Pancreas (tissue), 10 donors: ENCODE data around the gene ALDH4A1. TPM values are rescaled to one million over a fixed set of nuclear protein-coding genes. Genes with fewer than 3 reads are reported as not detected.
"Not testable (repeated sequence)": the region's sequence is repeated elsewhere in the genome, so short reads cannot be mapped to it uniquely, and the experiment has no call there.

Experiments
- ATAC-seq, 4 donors: fragments of 200-7000 bp; cut with Tn5 transposase; one replicate each; pipeline versions ENCODE4 v1.8.0 to v1.9.1; 2020; ENCODE audit warnings: mild to moderate bottlenecking in 4 of 4, moderate library complexity in 4 of 4
- DNase-seq, 6 donors: peaks; one replicate each; pipeline ENCODE4 v3.0.0-alpha.2; 2020
- FAIRE-seq: peaks from 2 replicates; lab custom pipeline; 2012; peaks lifted over from hg19 to GRCh38; lab: Jason Lieb, UNC
- H3K27ac ChIP-seq, 4 donors: fragments of 200-600 bp; sonication (generic); 1 replicate in 3 of 4; 2 replicates in 1 of 4; pipeline versions ENCODE4 v1.5.0 to v1.8.0; 2020
- H3K27me3 ChIP-seq, 4 donors: fragments of 200-600 bp; one replicate each; pipeline ENCODE4 v1.8.0; 2021
- H3K36me3 ChIP-seq, 3 donors: fragments of 200-600 bp; sonication (generic) in 1 of 3; one replicate each; pipeline versions ENCODE4 v1.5.0 to v1.8.0; 2020 to 2021
- H3K4me1 ChIP-seq, 3 donors: fragments of 200-600 bp; one replicate each; pipeline ENCODE4 v1.8.0; 2021
- H3K4me3 ChIP-seq, 4 donors: fragments of 200-600 bp; sonication (generic) in 2 of 4; one replicate each; pipeline versions ENCODE4 v1.5.0 to v1.8.0; 2020 to 2021
- H3K9me3 ChIP-seq, 4 donors: fragments of 200-600 bp; one replicate each; pipeline ENCODE4 v1.8.0; 2021
- WGBS, 2 donors: extraction: QIAGEN DNeasy Blood & Tissue Kit; methylation state at CpG; one replicate each; pipeline ENCODE4 v1.1.7; 2013; 5-methylcytosine and 5-hydroxymethylcytosine counted together
- intact Hi-C, 3 donors: fragments of 100-400 bp; cut with DNase I; formaldehyde crosslinking; loops; one replicate each; pipeline versions ENCODE4 v1.11.1 to v1.14.2; 2022
- polyA plus RNA-seq, 2 donors: library from polyadenylated mRNA; stranded (reverse); fragments of 200-250 nt; gene quantifications; one replicate each; pipeline ENCODE4 v1.2.3, GENCODE V29; 2013
- total RNA-seq, 6 donors: library from RNA; stranded (reverse); fragmentation: NEBNext Ultra II Directional in 4 of 6; extraction: Animal tissue kit (Norgen Biotek cat#: 25700) in 4 of 6; gene quantifications; one replicate each; pipeline versions ENCODE4 v1.2.1 to v1.2.4, GENCODE V29; 2021 to 2023
- TF ChIP-seq, protein P1 (sequence below), 4 donors: fragments of 200-600 bp; sonication (generic) in 3 of 4; IDR thresholded peaks; one replicate each; pipeline versions ENCODE4 v1.5.0 to v1.8.0; 2021; ENCODE audit warnings: antibody characterized with exemption in 4 of 4
- donor health status: healthy with polysubstance abuse.
- donor health status: DM: no; HTN: no; CAD: no; lungs with moderate emphysema.
- donor health status: DM: no; HTN: no; CAD: no.
- donor health status: control.
- donor health status: control.
- donor health status: Bipolar disorder and iron deficiency.
- donor health status: DM: yes; HTN: yes; CAD: no.
- donor health status: DM: no; HTN: no; CAD: no.
- donor health status: DM: no; HTN: no; CAD: no.
- donor health status: DM: yes; HTN: yes; CAD: no.

The ALDH4A1 gene
- total and polyA plus RNA-seq, 8 donors = 1.4 to 7.6 (median 4.4) TPM

DNA sequence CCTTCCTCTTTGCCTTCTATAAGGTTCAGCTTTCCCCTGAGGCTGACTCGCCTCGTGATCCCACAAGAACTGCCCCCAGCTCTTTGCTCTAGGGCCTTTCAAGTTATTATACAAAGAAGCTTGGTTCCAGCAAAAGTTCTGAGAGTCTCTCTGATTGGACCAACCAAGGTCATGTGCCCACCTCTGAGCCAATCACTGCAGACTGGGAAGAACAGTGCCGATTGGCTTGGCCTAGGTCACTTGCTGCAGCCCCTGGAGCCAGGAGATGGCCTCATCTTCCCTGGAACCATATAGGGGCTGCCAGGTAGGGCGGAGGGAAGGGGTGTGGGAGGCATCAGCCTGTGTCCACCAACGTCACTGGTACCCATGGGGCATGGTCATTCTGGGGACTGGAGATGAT lies 65.7 kb downstream of the ALDH4A1 start:
- FAIRE-seq (no peak), ATAC-seq (no peak), DNase-seq (no peak)
- intact Hi-C loops = no loop called here
- Histone ChIP-seq H3K27me3 (no peaks in the 10 kb centered on the region), H3K4me1 (no peaks in the 10 kb centered on the region), H3K27ac (no peak overlapping the region), H3K36me3 (no peaks in the 10 kb centered on the region), H3K9me3 (no peaks in the 10 kb centered on the region), H3K4me3 (no peak overlapping the region)
- TF ChIP-seq, protein P1, sequence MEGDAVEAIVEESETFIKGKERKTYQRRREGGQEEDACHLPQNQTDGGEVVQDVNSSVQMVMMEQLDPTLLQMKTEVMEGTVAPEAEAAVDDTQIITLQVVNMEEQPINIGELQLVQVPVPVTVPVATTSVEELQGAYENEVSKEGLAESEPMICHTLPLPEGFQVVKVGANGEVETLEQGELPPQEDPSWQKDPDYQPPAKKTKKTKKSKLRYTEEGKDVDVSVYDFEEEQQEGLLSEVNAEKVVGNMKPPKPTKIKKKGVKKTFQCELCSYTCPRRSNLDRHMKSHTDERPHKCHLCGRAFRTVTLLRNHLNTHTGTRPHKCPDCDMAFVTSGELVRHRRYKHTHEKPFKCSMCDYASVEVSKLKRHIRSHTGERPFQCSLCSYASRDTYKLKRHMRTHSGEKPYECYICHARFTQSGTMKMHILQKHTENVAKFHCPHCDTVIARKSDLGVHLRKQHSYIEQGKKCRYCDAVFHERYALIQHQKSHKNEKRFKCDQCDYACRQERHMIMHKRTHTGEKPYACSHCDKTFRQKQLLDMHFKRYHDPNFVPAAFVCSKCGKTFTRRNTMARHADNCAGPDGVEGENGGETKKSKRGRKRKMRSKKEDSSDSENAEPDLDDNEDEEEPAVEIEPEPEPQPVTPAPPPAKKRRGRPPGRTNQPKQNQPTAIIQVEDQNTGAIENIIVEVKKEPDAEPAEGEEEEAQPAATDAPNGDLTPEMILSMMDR (IDR thresholded peaks at IDR 0.05) = no peak
- 53 to 64% methylated on average over 5 of the region's 5 CpGs for WGBS, 2 donors

DNA sequence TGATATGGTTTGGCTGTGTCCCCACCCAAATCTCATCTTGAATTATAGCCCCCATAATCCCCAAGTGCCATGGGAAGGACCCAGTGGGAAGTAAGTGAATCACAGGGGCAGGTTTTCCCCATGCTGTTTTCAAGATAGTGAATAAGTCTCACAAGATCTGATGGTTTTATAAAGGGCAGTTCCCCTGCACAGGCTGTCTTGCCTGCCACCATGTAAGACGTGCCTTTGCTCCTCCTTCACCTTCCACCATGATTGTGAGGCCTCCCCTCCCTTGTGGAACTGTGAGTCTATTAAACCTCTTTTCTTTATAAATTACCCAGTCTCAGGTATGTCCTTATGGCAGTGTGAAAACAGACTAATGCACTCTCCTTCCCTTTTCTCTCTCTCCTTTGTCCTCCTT lies 70.0 kb downstream of the ALDH4A1 start:
- H3K27me3 ChIP-seq, H3K4me3 ChIP-seq, ATAC-seq, H3K27ac ChIP-seq, DNase-seq, H3K9me3 ChIP-seq, FAIRE-seq, intact Hi-C loops, H3K4me1 ChIP-seq, H3K36me3 ChIP-seq: not testable (repeated sequence)
- 19 to 24% methylated on average over 1 of the region's 1 CpG for WGBS, 2 donors

DNA sequence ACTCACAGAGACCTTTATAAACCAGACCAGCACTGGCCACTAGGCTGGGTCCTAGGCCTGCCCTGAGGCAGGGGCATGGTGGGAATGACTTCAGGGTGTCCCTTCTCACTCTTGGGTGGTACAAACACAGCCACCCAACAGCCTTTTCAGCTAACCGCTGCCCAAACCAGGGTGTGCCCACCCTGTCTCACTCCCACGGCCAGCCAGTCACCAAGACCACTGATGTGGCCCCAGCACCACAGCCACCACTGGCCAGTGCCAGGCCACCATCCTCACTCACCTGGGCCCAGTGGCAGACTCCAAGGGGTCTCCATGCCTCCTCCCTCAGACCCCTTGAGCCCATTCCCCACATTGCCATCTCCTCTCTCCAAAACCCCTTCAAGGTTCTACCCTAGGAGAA lies 70.7 kb downstream of the ALDH4A1 start:
- Histone ChIP-seq H3K27me3 (no peaks in the 10 kb centered on the region), H3K27ac (no peak overlapping the region), H3K9me3 (no peaks in the 10 kb centered on the region), H3K4me3 (no peak overlapping the region), H3K36me3 (no peaks in the 10 kb centered on the region), H3K4me1 (no peaks in the 10 kb centered on the region)
- TF ChIP-seq, protein P1 (IDR thresholded peaks at IDR 0.05) = no peak
- intact Hi-C loops = no loop called here
- WGBS, 2 donors = 75 to 92% methylated on average over 2 of the region's 2 CpGs
- no peak for FAIRE-seq
- no peak for DNase-seq
- ATAC-seq = no peak

DNA sequence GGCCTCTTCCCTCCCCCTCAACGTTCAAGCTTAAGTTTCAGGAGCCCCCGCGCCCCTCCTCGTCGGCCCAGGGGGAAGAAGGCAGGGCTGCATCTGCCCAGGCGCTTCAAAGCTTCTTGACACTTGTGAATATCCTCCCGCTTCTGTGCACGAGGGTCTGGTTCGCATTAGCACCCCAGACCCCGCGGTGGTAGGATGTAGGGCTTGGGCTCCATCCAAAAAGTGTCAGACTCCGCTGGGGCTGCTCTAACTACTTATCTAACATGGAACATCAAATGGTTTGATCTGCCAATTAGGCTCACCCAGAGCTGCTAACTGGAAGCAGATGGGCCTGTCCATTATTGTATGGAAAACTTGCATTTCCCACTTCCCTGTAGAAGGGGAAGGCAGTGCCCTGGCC lies 71.8 kb downstream of the ALDH4A1 start:
- ATAC-seq (no peak), DNase-seq (no peak), FAIRE-seq (no peak)
- WGBS, 2 donors = 44 to 59% methylated on average over 12 of the region's 12 CpGs
- TF ChIP-seq, protein P1 (IDR thresholded peaks at IDR 0.05) = no peak
- Histone ChIP-seq H3K36me3 (no peaks in the 10 kb centered on the region), H3K4me1 (no peaks in the 10 kb centered on the region), H3K4me3 (no peak overlapping the region), H3K27me3 (no peaks in the 10 kb centered on the region), H3K27ac (no peak overlapping the region), H3K9me3 (no peaks in the 10 kb centered on the region)
- intact Hi-C loops = no loop called here

DNA sequence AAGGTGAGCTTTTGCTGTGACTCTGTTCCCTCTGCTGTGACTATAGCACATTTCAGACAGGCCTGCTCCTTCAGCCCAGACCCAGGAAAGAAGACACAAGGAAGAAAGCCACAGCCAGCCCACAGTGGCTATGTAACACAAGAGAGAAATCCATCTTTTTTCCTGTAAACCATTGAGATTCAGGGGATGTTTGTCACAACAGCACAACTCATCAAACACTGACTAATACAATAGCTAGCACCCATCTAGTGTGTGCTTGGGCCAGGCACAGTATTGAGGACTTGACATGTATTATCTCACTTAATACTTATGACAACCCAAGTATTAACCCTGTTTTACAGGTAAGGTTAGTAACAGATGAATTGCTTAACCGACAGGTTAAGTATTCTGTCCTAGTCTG lies 72.7 kb downstream of the ALDH4A1 start:
- Histone ChIP-seq H3K27ac (no peak overlapping the region), H3K36me3 (no peaks in the 10 kb centered on the region), H3K4me3 (no peak overlapping the region), H3K27me3 (no peaks in the 10 kb centered on the region), H3K9me3 (no peaks in the 10 kb centered on the region), H3K4me1 (no peaks in the 10 kb centered on the region)
- ATAC-seq (no peak), DNase-seq (no peak), FAIRE-seq (no peak)
- TF ChIP-seq, protein P1 (IDR thresholded peaks at IDR 0.05) = no peak
- 67 to 94% methylated on average over 1 of the region's 1 CpG for WGBS, 2 donors
- intact Hi-C loops = no loop called here
